Measurements from ENCODE around the gene SYNE1.

GRCh38 chr6:152348116-152348515 lies 289.0 kb downstream of the SYNE1 start:
- TF ChIP-seq CTCF (IDR thresholded peaks at IDR 0.05; ENCODE audit: insufficient read depth, low read length) (no peak), POLR2AphosphoS5 (IDR thresholded peaks at IDR 0.05; ENCODE audit: low read depth) (no peak), GABPA (IDR thresholded peaks at IDR 0.05; ENCODE audit: low read depth) (no peak), REST (IDR thresholded peaks at IDR 0.05; ENCODE audit: insufficient replicate concordance, low read depth) (no peak), SPI1 (IDR thresholded peaks at IDR 0.05; ENCODE audit: borderline replicate concordance, low read depth) (no peak)

Measured in HL-60 (cell line).